Loucy (cell line): Measurements from ENCODE around the gene UNC45A.

Experiments
- EZH2phosphoT487 ChIP-seq: fragments of 200-600 bp; IDR thresholded peaks from 2 replicates; pipeline ENCODE4 v1.6.1; 2018; ENCODE audit warnings: antibody characterized with exemption, mild to moderate bottlenecking, moderate library complexity, borderline replicate concordance
- TF ChIP-seq, protein P1 (sequence below): fragments of 200-600 bp; sonication (generic); conservative IDR thresholded peaks from 2 replicates; pipeline ENCODE4 v1.5.1; 2014; ENCODE audit warnings: mild to moderate bottlenecking, antibody characterized with exemption, low read length

DNA sequence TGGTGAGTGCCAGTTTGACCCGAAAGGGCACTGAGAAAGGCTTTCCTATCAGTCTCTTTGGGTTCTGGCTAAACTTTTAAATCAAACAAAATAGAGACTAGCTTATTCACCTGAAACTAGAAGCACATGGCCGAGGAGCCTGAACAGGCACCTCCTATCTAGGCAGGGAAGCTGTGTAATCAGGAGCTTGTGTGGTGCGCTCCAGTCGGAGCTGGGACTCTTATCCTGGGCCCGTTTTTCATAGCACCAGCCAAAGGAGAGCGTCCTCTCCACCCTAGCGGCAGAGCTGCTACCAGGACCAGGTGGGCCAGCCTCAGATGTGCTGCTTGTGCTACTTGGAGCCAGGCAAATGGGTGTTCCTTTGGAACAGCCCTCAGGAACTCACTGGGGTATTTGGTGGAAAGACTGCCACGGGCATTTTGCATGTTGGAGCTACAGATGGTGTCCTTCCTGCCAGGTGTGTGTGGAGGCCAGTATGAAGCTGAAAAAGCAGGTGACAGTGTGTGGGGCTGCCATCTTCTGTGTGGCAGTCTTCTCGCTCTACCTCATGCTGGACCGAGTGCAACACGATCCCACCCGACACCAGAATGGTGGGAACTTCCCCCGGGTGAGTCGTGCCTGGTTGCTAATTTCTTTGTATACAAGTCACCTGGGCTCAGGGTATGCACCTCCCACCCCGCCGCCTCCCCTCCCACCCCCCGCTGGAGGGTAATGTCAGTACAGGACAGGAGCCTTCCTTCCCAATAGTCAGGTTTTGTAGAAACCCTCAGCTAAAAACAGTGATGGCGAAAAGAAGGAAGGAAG is 31.1 kb upstream of the UNC45A start:
- TF ChIP-seq, protein P1, sequence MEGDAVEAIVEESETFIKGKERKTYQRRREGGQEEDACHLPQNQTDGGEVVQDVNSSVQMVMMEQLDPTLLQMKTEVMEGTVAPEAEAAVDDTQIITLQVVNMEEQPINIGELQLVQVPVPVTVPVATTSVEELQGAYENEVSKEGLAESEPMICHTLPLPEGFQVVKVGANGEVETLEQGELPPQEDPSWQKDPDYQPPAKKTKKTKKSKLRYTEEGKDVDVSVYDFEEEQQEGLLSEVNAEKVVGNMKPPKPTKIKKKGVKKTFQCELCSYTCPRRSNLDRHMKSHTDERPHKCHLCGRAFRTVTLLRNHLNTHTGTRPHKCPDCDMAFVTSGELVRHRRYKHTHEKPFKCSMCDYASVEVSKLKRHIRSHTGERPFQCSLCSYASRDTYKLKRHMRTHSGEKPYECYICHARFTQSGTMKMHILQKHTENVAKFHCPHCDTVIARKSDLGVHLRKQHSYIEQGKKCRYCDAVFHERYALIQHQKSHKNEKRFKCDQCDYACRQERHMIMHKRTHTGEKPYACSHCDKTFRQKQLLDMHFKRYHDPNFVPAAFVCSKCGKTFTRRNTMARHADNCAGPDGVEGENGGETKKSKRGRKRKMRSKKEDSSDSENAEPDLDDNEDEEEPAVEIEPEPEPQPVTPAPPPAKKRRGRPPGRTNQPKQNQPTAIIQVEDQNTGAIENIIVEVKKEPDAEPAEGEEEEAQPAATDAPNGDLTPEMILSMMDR: no peak
- no peak for TF ChIP-seq EZH2phosphoT487
